ENCODE results near the gene UFD1. TPM values are rescaled to one million over a fixed set of nuclear protein-coding genes. Genes with fewer than 3 reads are reported as not detected.

Gene UFD1
- total and polyA plus RNA-seq, 9 of the 15 experiments (the other 6 are each of a cell fraction or from before 2014, with no cell fraction given): 238 to 645 (median 363) TPM

- peaks cover 96% of the 10 kb centered on the region for H3K36me3 ChIP-seq (ENCODE audit: control insufficient read depth, insufficient read depth, low read length)
- in situ Hi-C loops (cut with MboI): no loop called here
- no peaks in the 10 kb centered on the region for H3K27me3 ChIP-seq (ENCODE audit: control insufficient read depth in 2 of 2, insufficient read depth in 2 of 2, low read length in 2 of 2)
- intact Hi-C loops (cut with micrococcal nuclease): no loop called here
- no peaks in the 10 kb centered on the region for H3K4me1 ChIP-seq (replicated peaks in 1 of 2; ENCODE audit: control insufficient read depth in 2 of 2, insufficient read depth in 2 of 2, low read length in 2 of 2)
- WGBS (ENCODE audit: insufficient coverage, low coverage, missing lambda C conversion rate): 88% methylated on average over 4 of the region's 4 CpGs
- no peak overlapping the region for H2AFZ ChIP-seq (ENCODE audit: low read depth, low read length)
- no peak overlapping the region for H3K4me3 ChIP-seq
- H3K9me3 ChIP-seq (replicated peaks; ENCODE audit: control insufficient read depth, insufficient read depth, low read depth, low read length): no peaks in the 10 kb centered on the region
- DNase-seq (ENCODE audit: extremely low read depth in 1 of 4, low spot score in 3 of 4) (no peak), ATAC-seq (no peak), FAIRE-seq (no peak)
- BruUV-seq (replicated peaks): no TSS peak
- H3K9me1 ChIP-seq (ENCODE audit: control insufficient read depth, insufficient read depth, low read length): no peaks in the 10 kb centered on the region
- no peak overlapping the region for H3K4me2 ChIP-seq (ENCODE audit: insufficient read depth, low read length)
- H3K27ac ChIP-seq (ENCODE audit: extremely low read depth, low read depth, low read length): no peak overlapping the region
- peak overlapping the region in 1 of 2 experiments; percentile 31; a peak in 2 of 4 replicates for H3K9ac ChIP-seq (ENCODE audit: insufficient read depth in 1 of 2, low read depth in 2 of 2, low read length in 2 of 2)
- POLR2A ChIA-PET: interaction anchor here (0.5 to 7.8 kb wide), 11 partner anchors 10 to 340 kb away, joined by 3 to 131 read pairs (median 5); partner anchors contain the start of genes C22orf39 and HIRA
- CTCF ChIA-PET (ENCODE audit: low intra/inter-chr PET ratio): no interaction called here
- H3K79me2 ChIP-seq (ENCODE audit: control insufficient read depth, insufficient read depth, low read length): no peaks in the 10 kb centered on the region
- H4K20me1 ChIP-seq (replicated peaks; ENCODE audit: control insufficient read depth, insufficient read depth, low read length): 0 out of 2 replicates have a peak, but pooled peaks cover 3% of the 10 kb centered on the region
- peak; percentile 81; the same call in 1 of the 2 replicates for TF ChIP-seq STAT6 (CRISPR knock-in tag; IDR thresholded peaks at IDR 0.05)
- TF ChIP-seq KLF1 (tag; IDR thresholded peaks at IDR 0.05): 0 out of 2 replicates have a peak, but pooled peaks have one; percentile 57
- TF ChIP-seq THAP12 (CRISPR knock-in tag; IDR thresholded peaks at IDR 0.05): 0 out of 2 replicates have a peak, but pooled peaks have one; percentile 38
- no peak for TF ChIP-seq ATF3 (IDR thresholded peaks at IDR 0.05)
- no peak for TF ChIP-seq ATF3 (CRISPR knock-in tag; conservative IDR thresholded peaks at IDR 0.05)
- no peak for TF ChIP-seq NR2F6 (CRISPR knock-in tag; IDR thresholded peaks at IDR 0.05)
- 0 out of 2 replicates have a peak, but pooled peaks have one; percentile 29 for TF ChIP-seq E2F5 (CRISPR knock-in tag; IDR thresholded peaks at IDR 0.05)
- no peak for TF ChIP-seq ZFX (CRISPR knock-in tag; IDR thresholded peaks at IDR 0.05)
- no peak for TF ChIP-seq SPI1 (IDR thresholded peaks at IDR 0.05; ENCODE audit: borderline replicate concordance, low read depth, low read length)
- TF ChIP-seq DNMT1 (IDR thresholded peaks at IDR 0.05): no peak
- no peak for TF ChIP-seq PATZ1 (CRISPR knock-in tag; IDR thresholded peaks at IDR 0.05; ENCODE audit: borderline replicate concordance)
These were observed 23.2 kb downstream of the UFD1 start for GRCh38 chr22:19455585-19456370.
